HL-60 (cell line): ENCODE data around the gene RNF224.

Source experiments
- CTCF ChIP-seq: IDR thresholded peaks from one replicate; pipeline ENCODE4 v1.5.1; 2011; ENCODE audit warnings: low read length, control low read depth, inconsistent platforms; ENCODE audit not compliant: insufficient read depth
- GABPA ChIP-seq: IDR thresholded peaks from 2 replicates; pipeline ENCODE4 v1.6.1; 2012; ENCODE audit warnings: low read depth
- POLR2AphosphoS5 ChIP-seq: IDR thresholded peaks from 2 replicates; pipeline ENCODE4 v1.6.1; 2012; ENCODE audit warnings: low read depth
- REST ChIP-seq: IDR thresholded peaks from 2 replicates; pipeline ENCODE4 v1.6.1; 2012; ENCODE audit warnings: low read depth; ENCODE audit not compliant: insufficient replicate concordance
- SPI1 ChIP-seq: IDR thresholded peaks from 2 replicates; pipeline ENCODE4 v1.6.1; 2012; ENCODE audit warnings: low read depth, mild to moderate bottlenecking, borderline replicate concordance

GRCh38 chr9:137198902-137199283 is 28.4 kb upstream of the RNF224 start:
- TF ChIP-seq CTCF: no peak
- no peak for TF ChIP-seq REST
- TF ChIP-seq POLR2AphosphoS5: no peak
- no peak for TF ChIP-seq GABPA
- no peak for TF ChIP-seq SPI1
